HG03460 (cell line): Measurements from ENCODE around the gene ITM2B.
"Not testable (repeated sequence)": the region's sequence is repeated elsewhere in the genome, so short reads cannot be mapped to it uniquely, and the experiment has no call there.

Source experiments
- ATAC-seq: cut with Tn5 transposase; IDR thresholded peaks from one replicate; pipeline ENCODE4 v1.9.1; 2021; ENCODE audit not compliant: unreplicated experiment

ITM2B gene

DNA sequence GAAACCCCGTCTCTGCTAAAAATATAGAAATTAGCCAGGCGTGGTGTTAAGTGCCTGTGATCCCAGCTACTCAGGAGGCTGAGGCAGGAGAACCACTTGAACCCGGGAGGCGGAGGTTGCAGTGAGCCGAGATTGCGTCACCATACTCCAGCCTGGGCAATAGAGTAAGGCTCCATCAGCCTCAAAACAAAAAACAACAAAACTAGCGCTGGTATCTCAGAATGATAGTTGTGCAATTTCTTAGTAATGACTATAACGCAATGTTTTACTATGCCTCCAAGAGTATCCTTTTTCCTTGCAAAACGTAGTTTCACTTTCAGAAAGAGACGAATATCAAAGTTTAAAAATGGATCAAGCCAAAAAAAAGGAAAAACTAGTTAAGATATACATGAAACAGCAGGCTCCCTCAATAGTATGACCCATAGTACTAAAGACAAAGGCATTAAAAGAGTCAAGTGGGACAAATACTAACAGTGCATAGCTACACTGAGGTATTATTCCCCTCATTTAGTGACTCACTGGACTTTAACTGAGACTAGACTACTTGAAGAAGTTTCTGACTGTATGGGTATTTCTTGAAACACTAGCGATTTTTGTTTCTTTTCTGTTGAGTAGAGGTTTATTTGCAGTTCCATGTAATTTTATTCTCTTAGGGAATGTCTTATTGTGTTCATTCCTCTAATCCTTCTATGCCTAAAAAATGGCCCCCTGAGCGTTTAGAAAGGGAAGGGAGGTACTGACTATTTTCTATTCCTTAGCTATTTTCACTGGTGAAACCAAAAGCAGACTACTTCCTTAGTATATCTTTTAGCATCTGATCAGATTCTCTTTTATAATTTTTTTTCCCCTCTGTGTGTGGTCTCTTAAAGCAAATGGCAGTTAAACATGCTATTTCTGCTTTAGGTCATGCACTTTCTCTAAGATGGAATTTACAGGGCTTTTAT lies 10.4 kb upstream of the ITM2B start:
- ATAC-seq: no peak

DNA sequence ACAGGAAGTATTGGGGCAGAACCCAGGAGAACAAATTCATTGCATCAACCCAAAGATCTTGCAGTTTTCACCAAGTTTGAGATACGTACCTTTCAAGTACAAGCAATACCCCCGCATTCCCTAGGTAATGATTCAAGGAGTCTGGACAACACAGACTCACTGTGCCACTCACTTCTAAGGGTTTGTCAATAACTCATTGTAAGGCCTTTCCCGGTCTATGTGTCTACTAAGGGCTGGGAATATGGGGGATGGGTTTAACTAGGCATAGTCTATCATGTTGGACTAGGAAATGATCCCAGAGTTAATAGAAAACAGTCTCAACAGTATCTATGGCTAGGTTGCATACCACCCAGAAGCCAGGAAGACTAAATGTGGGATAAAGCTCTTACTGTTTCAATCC lies 8.3 kb upstream of the ITM2B start:
- ATAC-seq: no peak

DNA sequence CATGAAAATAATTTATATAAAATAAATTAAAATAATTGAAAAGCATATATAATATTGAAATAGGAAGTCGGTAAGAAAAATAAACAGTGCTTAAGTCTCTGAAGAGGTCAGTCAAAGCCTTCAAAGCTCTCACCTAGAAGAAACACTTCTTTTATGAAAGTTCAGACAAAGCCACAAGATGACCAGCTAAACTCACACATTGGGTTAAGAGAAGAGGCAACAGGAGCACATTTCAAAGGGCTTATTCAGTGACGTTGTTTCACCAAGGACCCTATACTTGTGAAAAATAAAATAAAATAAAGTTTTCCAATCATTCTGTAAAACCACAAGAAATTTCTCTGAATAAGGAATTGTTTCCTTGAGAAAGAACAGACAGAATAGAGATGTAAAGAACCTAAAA lies 2.5 kb upstream of the ITM2B start:
- ATAC-seq: no peak

DNA sequence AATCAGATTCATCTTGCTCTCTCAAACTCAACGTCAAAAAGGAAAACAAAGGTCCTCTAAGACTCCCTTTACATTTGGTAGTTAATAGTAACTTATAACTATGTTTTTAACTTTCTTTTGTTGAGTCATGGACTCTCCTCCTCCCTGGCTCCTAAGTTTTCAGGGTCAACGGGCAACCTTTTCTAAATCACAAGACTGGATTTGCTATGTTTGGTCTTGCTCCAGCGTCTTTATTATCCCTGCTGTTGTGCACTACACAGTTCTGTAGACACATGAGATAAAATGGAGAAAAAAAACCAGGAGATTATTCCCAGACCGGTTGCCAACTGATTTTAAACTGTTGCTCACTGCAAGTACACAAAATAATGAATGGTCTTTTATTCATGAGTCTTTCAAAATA lies 1.9 kb upstream of the ITM2B start:
- no peak for ATAC-seq

DNA sequence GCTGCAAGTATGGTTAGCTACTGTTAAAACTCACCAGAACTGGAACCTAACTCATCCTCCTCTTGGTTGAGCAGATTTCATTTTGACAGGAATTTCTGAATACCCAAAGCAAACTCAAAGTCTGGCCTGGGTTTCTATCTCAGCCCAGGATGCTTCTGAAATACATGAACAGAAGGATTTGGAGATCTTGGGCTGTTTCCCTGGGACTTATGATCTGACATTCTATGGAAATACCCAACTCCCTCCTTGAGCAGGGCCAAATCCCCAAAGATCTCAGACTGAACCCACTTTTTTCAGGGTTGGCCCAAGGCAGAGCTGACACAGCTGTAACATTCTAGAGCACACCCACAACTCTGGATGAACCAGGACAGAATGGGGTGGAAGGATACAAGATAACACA lies 1.1 kb upstream of the ITM2B start:
- ATAC-seq: no peak

DNA sequence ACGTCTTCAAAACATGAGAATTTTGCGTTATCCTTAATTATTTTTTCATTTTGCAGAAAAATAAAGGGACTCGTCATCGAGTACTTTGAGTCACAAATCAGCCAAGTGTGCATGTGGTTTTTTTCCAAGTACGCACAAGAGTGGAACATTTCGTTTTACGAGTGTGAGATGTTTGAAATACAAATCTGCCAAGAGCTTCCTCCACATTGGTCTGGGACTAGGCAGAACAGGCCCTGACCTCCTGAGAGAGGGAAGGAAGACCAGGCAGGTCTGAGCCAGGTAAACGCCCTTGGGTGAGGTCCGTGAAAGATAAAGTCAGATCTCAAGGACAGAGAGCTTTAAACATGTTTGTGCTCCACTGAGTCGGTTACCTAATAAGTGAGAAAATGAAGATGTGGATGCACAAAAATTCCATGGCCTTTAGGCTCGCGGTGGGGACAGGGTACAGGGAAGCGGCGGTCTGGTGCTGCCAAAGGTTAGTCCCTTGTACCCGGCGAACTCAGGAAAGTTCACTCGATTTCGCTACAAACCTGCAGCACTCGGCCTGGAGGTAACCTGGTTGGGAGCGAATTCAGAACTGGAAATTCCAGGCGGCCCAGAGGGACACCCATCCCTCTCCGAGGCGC lies 473 bp upstream of the ITM2B start:
- ATAC-seq: peak; percentile 8

DNA sequence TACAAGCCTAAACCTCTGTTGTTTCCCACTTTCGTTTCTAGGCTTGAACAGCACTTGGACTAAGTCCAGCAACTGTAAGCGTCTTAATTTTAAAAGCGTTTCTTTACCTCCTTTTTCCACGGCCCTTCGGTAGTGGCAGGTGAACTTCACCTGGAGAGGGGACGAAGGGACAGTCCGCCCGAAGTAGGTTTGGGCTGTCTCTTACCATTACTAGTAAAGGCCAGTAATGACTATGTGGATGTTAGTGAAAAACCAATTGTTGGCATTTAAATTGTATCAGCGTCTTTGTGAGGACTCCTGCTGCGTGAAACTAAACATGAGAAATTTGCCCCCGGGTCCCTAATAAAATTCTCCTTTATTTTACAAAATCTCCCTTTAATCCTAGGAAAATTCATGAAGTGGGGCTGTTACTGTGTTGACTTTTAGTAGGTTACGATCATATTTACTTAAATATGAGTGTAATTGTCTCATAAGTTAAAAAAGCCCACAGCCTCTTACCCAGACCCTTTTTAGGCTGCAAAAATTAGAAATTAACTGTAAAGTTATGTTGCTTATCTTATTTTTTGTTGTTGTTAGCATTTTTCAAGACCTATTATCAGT lies 983 bp downstream of the ITM2B start:
- ATAC-seq: peak; percentile 8

DNA sequence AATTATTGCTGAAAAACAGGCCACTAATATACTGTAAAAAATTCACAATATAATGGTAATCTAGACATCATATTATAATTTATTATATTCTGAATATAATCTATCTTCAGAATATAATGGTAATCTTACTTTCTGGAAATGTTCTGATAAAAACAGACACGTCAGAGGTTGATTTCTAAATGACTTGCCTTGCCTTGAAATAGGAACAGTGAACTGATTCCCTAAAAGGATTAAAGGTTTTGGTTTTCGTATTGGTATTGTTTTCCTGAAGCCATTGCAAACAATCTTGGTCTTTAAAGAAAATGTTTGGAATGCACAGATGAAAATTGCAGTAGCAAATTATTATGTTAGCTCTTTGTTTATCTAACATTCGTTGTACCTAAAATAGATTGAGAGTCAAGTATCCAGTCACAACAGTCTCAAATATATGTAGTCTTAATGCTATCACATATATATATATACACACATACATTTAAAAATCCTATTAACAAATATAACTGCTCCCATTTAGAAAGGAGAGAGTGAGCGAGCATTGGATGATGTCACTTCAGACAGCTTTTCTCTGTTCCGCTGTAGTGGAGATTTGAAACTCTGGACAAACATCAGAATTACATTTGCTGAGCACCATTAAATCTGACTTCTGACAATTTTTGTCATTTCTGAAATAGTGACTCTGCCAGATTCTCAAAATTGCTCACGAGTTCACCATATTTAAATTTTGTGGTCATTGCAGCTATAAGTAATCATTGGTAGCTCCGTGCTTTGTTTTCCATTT lies 1.7 kb downstream of the ITM2B start:
- ATAC-seq: peak; percentile 41

DNA sequence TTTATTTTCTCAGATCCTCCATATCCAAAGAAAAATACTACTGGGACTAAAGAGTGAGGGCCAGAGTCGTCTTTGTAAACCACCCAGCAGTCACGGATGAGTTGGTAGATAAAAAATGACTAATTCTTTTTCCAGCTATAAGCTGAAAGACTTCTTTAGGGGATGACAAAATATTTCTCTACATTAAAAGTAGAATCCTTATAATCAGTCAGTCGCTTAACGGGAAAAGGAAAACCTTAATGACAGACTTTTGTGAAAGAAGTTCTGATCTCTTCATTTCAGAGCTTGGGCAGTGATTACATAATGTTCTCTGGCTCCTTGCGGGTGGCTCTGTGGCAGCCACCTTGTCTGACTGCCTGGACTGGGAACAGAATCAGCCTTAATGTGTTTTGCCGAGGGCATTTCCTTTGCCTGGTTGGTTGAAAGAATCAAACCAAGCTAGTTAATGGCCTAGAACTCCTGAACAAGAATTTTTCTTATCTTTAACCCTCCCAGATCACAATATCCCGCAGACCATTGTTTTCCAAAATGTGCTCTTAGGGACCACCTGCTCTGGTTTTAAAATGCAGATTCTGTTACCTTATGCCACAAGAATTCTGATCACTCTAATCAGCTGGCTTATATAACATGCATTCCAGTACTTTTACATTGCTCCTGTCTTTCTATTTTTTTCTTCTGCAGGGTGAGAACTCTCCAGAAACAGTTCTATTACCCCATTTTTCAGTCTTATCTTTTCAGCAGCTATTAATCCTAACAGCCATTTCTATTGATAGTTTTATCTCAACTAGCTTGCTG lies 2.5 kb downstream of the ITM2B start:
- no peak for ATAC-seq

DNA sequence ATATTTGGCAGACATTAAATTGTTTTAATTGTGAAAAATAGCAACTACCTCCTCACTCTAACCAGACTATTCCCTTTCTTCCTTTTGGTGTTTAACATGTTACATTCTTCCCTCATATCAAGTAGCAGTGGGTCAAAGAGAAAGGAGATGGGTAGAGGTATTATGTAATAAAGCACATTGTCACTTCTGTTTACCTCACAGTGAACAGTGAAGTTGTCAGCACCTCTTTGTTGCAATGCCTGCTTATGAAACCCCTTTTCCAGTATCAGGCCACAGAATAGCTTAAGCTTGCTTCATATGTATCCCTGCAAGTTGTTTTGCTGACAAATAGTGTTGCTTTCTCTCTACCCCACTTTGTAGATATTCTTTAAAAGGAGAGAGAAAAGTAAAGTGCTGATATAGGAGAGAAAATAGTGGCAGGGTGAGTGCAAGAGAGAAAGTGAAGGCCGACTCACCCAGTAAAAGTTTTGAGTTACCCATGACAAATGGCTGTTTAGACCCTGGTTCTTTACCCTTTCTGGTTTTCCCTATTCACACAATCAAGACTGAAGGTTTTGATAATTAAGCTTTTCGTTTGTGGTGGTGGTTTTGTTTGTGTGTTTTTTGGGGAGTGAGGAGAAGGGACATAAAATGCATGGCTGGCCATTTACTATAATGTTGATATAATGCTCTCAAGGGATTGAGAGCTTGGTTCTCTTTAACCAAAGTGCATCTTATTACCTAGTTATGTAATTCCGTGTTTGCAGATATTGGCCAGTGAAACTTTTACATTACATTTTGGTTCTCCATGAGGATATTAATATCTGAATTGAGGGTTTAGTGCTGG lies 3.7 kb downstream of the ITM2B start:
- no peak for ATAC-seq

DNA sequence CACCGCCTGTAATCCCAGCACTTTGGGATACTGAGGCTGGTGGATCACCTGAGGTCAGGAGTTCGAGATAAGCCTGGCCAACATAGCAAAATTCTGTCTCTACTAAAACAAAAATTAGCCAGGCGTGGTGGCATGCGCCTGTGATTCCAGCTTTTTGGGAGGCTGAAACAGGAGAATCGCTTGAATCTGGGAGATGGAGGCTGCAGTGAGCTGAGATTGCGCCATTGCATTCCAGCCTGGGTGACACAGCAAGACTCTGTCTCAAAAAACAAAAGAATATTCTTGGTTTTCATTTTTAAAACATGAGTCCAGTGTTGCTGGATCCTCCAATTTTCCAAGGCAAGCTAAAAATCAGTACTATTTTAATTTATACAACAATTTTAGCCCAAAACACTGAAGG lies 6.4 kb downstream of the ITM2B start:
- ATAC-seq: not testable (repeated sequence)

DNA sequence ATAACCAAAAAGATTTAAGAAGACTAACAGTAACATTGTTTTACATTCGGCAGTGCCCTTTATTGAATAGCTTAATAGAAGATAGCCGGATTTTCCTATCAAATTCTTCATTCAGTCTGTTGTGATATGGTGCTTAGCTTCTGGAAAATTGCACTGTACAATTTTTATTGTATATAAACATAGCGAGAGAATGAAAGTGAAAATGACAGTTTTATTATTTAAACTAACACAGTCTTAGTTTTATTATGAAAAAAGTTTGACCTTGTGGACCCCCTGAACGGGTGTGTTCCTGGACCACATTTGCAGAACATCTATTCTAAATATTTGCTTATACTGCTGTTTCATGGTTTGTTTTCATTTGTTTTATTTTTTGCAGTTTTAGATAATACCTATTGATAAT lies 8.6 kb downstream of the ITM2B start:
- no peak for ATAC-seq

DNA sequence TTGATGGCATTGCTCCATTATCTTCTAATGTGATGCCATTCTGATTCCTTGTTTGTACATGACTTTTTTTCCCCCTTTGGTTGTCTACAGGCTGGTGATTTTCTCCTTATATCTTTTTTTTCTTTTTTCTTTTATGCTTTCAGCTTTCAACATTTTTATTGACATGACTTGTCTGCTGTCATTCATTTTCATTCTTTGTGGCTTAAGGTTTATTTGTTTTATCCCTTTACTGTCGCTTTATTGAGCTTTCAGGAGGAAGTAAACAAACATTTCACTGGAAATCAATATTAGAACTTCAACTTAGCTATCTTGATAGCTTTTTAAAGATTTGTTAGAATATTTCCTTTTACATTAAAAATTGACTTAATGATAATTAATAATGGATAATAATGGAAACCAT lies 9.7 kb downstream of the ITM2B start:
- no peak for ATAC-seq

DNA sequence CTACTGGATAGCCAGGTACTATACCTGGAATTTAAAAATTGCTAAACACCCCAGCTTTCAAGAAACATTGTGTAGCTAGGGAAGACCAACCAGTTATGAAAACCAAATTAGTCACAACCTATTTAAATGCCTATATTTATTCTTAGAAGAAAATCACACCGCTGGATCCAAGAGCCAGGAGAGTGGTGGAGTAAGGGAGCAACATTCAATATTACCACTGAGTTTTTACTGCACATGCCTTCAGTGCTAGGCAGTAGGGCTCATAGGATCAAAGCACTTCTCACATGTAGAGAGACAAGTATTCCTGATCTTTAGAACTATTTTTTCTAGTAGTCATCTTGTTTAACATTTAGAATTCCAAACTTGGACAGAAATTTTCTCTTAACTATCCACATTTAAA lies 11.2 kb downstream of the ITM2B start:
- no peak for ATAC-seq

DNA sequence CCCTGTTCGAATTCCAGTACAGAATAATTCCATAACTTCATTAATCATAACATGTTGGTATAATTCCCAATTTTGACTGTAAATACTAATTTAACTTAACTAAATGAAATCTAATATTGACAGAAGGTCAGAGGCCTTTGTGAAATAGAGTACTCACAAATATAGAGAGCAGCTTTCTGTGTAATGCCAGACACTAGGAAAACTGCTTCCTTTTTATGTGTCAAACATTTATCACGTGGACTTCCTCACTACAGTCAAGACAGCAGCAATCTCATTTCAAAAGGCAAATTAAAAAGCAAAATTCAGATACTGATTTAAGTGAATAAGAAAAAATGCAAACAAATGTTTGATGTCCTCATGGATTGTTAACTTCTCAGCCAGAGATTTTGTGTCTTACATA lies 13.1 kb downstream of the ITM2B start:
- ATAC-seq: no peak

DNA sequence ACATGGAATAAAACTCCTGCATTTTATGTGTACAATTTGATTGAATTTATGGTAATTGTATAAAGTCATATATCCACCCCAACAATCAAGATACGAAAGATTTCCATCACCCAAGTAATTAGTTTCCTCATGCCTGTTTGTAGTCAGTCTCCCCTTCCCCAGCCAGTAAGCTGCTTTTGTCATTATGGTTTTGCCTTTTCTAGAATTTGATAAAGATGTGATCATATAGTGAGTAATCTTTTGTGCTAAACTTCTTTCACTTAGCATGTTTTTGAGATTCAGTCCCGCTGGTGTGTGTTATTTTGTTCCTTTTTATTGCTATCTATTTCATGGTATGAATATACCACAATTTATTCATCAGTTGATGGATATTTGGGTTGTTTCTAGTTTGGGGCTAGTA lies 16.0 kb downstream of the ITM2B start:
- no peak for ATAC-seq

DNA sequence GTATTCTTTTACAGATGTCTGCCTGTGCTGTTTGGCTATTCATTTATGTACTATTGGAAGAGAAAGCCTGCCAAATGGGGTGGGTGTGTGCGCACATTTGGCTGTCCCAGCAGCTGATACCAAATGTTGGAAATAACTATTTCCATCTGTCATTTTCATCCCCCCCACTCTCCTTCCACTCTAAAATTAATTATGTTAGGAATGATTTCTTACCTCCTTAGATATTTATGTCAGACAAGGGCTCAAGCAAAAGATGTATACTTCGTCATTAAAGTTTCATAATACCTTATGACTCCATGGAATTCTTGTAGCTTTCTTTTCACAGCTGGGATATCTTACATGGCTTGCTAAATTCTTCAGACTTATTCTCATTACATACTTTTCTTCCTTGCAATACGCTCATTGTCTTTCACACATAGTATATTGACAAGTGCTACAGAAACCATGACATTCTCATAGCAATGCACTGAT lies 18.6 kb downstream of the ITM2B start:
- ATAC-seq: no peak

DNA sequence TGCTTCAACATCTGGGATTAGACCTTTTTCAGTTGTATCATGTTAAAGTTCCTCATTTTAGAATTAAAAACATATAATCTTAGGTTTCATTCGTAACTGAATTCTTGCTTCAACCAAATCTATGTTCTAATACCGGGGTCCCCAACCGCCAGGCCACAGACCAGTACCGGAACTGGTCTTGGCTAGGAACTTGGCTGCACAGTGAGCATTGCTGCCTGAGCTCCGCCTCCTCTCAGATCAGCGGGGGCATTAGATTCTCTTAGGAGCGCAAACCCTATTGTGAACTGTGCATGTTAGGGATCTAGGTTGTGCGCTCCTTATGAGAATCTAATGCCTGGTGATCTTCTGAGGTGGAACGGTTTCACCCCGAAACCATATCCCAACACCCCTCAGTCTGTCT lies 19.2 kb downstream of the ITM2B start:
- ATAC-seq: no peak

DNA sequence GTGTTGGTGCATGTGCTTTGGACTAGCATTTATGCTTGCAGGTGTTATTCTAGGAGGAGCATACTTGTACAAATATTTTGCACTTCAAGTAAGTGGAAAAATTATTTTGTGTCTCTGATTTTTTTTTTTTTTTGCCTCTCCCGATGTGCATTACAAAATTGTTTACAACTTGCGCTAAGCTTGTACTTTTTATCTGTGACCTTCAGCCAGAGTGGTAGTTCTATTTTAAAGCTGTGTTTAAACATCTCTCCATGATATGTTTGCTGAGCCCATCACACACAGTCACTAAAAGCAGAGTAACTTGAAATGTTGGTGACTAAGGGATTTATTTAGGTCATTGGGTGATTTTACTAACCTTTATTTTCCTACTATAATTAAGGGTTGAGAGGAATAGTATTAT lies 20.8 kb downstream of the ITM2B start:
- ATAC-seq: no peak

DNA sequence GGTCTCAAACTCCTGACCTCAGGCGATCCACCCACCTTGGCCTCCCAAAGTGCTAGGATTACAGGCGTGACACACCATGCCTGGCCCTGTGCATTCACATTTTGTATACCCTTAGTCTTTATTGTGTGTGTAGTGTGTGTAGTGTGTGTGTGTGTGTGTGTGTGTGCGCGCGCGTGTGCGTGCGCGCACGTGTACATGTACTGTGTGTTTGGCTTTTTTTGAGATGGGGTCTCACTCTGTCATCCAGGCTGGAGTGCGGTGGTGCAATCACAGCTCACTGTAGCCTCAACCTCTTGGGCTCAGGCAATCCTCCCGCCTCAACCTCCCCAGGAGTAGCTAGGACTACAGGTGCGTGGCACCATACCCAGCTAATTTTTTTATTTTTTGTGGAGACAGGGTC lies 22.1 kb downstream of the ITM2B start:
- ATAC-seq: no peak
